Muscle of leg (tissue), 11 donors: ENCODE results near the gene ZC3HAV1L. TPM values are rescaled to one million over a fixed set of nuclear protein-coding genes. Genes with fewer than 3 reads are reported as not detected.

Source experiments
- DNase-seq: peaks from one replicate; pipeline ENCODE4 v3.0.0; 2013
- H3K27ac ChIP-seq: one replicate; pipeline ENCODE4 v1.5.1; 2013; ENCODE audit warnings: mild to moderate bottlenecking, low read length, control low read depth
- H3K27me3 ChIP-seq: one replicate; pipeline ENCODE4 v1.6.1; 2013; ENCODE audit warnings: low read length; ENCODE audit not compliant: control insufficient read depth, insufficient read depth
- H3K36me3 ChIP-seq: one replicate; pipeline ENCODE4 v1.6.1; 2013; ENCODE audit warnings: low read length; ENCODE audit not compliant: control insufficient read depth, insufficient read depth
- H3K4me1 ChIP-seq: one replicate; pipeline ENCODE4 v1.6.1; 2013; ENCODE audit warnings: low read length; ENCODE audit not compliant: control insufficient read depth, insufficient read depth
- H3K4me3 ChIP-seq: one replicate; pipeline ENCODE4 v1.5.1; 2013; ENCODE audit warnings: low read length, control low read depth
- H3K9me3 ChIP-seq: replicated peaks from 2 replicates; pipeline ENCODE4 v1.6.1; 2013; ENCODE audit warnings: low read depth, low read length; ENCODE audit not compliant: control insufficient read depth
- WGBS: methylation state at CpG from one replicate; pipeline ENCODE4 v1.1.5; 2013; ENCODE audit warnings: missing lambda C conversion rate; ENCODE audit not compliant: insufficient coverage; 5-methylcytosine and 5-hydroxymethylcytosine counted together
- polyA plus RNA-seq, 8 donors: library from polyadenylated mRNA; unstranded; fragments of 120-200 nt; gene quantifications; one replicate each; pipeline versions ENCODE4 v1.2.1 to v1.2.3, GENCODE V29; 2013; ENCODE audit warnings: inconsistent platforms in 1 of 8, low replicate concordance in 1 of 8; ENCODE audit not compliant: insufficient read length in 8 of 8, insufficient read depth in 1 of 8
- total RNA-seq: library from RNA; stranded (reverse); fragments of 120-200 nt; gene quantifications from one replicate; pipeline ENCODE4 v1.2.4, GENCODE V29; 2013

Gene ZC3HAV1L
- total and polyA plus RNA-seq, 9 donors, result 9.0 to 24.0 (median 17.9) TPM

- Histone ChIP-seq H3K4me1 (no peaks in the 10 kb centered on the region), H3K9me3 (no peaks in the 10 kb centered on the region), H3K36me3 (peaks cover 38% of the 10 kb centered on the region), H3K27ac (no peak overlapping the region), H3K4me3 (no peak overlapping the region), H3K27me3 (no peaks in the 10 kb centered on the region)
- WGBS, result 67% methylated on average over 1 of the region's 5 CpGs
- no peak for DNase-seq
These were observed 12.8 kb downstream of the ZC3HAV1L start for GRCh38 chr7:139023076-139023475.

- Histone ChIP-seq H3K9me3 (no peaks in the 10 kb centered on the region), H3K27ac (no peak overlapping the region), H3K27me3 (no peaks in the 10 kb centered on the region), H3K36me3 (peaks cover 36% of the 10 kb centered on the region), H3K4me1 (no peaks in the 10 kb centered on the region), H3K4me3 (no peak overlapping the region)
- no peak for DNase-seq
- 67% methylated on average over 2 of the region's 4 CpGs for WGBS
These were observed 13.6 kb downstream of the ZC3HAV1L start for GRCh38 chr7:139022286-139022685.

GRCh38 chr7:139018910-139019309 lies 16.9 kb downstream of the ZC3HAV1L start:
- Histone ChIP-seq H3K36me3 (peaks cover 16% of the 10 kb centered on the region), H3K27me3 (no peaks in the 10 kb centered on the region), H3K9me3 (no peaks in the 10 kb centered on the region), H3K27ac (no peak overlapping the region), H3K4me3 (no peak overlapping the region), H3K4me1 (no peaks in the 10 kb centered on the region)
- no CpG with 5 or more reads among the region's 3 CpGs for WGBS
- peak; percentile 16 for DNase-seq

GRCh38 chr7:139016931-139017511 lies 18.8 kb downstream of the ZC3HAV1L start:
- H3K4me1 ChIP-seq, result no peaks in the 10 kb centered on the region
- 13% methylated on average over 5 of the region's 7 CpGs for WGBS
- peak; percentile 84 for DNase-seq

GRCh38 chr7:139011373-139011772 lies 24.5 kb downstream of the ZC3HAV1L start:
- Histone ChIP-seq H3K27me3 (no peaks in the 10 kb centered on the region), H3K27ac (no peak overlapping the region), H3K36me3 (no peaks in the 10 kb centered on the region), H3K4me3 (no peak overlapping the region), H3K4me1 (no peaks in the 10 kb centered on the region), H3K9me3 (no peaks in the 10 kb centered on the region)
- DNase-seq, result no peak
- 83% methylated on average over 2 of the region's 3 CpGs for whole genome bisulfite sequencing

More at GRCh38 chr7:139016931-139017511, 18.8 kb downstream of the ZC3HAV1L start:
- Histone ChIP-seq H3K27ac (no peak overlapping the region), H3K4me3 (no peak overlapping the region), H3K9me3 (no peaks in the 10 kb centered on the region), H3K27me3 (no peaks in the 10 kb centered on the region), H3K36me3 (peaks cover 3% of the 10 kb centered on the region)

GRCh38 chr7:139004321-139005090 lies 31.3 kb downstream of the ZC3HAV1L start:
- Histone ChIP-seq H3K4me3 (no peak overlapping the region), H3K27me3 (no peaks in the 10 kb centered on the region)
- DNase-seq, result no peak

GRCh38 chr7:138999414-138999813 lies 36.4 kb downstream of the ZC3HAV1L start:
- H3K27me3 ChIP-seq, result no peaks in the 10 kb centered on the region
- no peak for DNase-seq
- no peaks in the 10 kb centered on the region for H3K36me3 ChIP-seq
- H3K4me1 ChIP-seq, result no peaks in the 10 kb centered on the region
- no peak overlapping the region for H3K4me3 ChIP-seq
- no peak overlapping the region for H3K27ac ChIP-seq
- no CpG with 5 or more reads among the region's 3 CpGs for WGBS
- H3K9me3 ChIP-seq, result peaks cover 2% of the 10 kb centered on the region

More at GRCh38 chr7:139004321-139005090, 31.3 kb downstream of the ZC3HAV1L start:
- H3K36me3 ChIP-seq, result no peaks in the 10 kb centered on the region
- no peak overlapping the region for H3K27ac ChIP-seq
- H3K4me1 ChIP-seq, result no peaks in the 10 kb centered on the region
- peaks cover 2% of the 10 kb centered on the region for H3K9me3 ChIP-seq

GRCh38 chr7:138992052-138992531 lies 43.8 kb downstream of the ZC3HAV1L start:
- WGBS, result 65% methylated on average over 7 of the region's 8 CpGs
- Histone ChIP-seq H3K4me1 (peaks cover 10% of the 10 kb centered on the region), H3K27ac (peak overlapping the region; percentile 67), H3K27me3 (no peaks in the 10 kb centered on the region), H3K9me3 (peaks cover 7% of the 10 kb centered on the region), H3K4me3 (no peak overlapping the region), H3K36me3 (no peaks in the 10 kb centered on the region)
- DNase-seq, result peak; percentile 34

- no peaks in the 10 kb centered on the region for H3K27me3 ChIP-seq
- DNase-seq, result no peak
- no peaks in the 10 kb centered on the region for H3K36me3 ChIP-seq
- H3K4me3 ChIP-seq, result no peak overlapping the region
- peaks cover 9% of the 10 kb centered on the region for H3K4me1 ChIP-seq
- peaks cover 7% of the 10 kb centered on the region for H3K9me3 ChIP-seq
- H3K27ac ChIP-seq, result no peak overlapping the region
- no CpG with 5 or more reads among the region's 1 CpG for WGBS
These were observed 48.2 kb downstream of the ZC3HAV1L start for GRCh38 chr7:138987686-138988085.

- Histone ChIP-seq H3K9me3 (no peaks in the 10 kb centered on the region), H3K4me1 (peaks cover 22% of the 10 kb centered on the region), H3K4me3 (peak overlapping the region; percentile 55), H3K36me3 (no peaks in the 10 kb centered on the region), H3K27ac (peak overlapping the region; percentile 32), H3K27me3 (peaks cover 3% of the 10 kb centered on the region)
- no peak for DNase-seq
- WGBS, result 11% methylated on average over 10 of the region's 14 CpGs
These were observed 53.6 kb downstream of the ZC3HAV1L start for GRCh38 chr7:138982204-138982623.
